Thyroid gland (tissue), 4 donors: ENCODE data around the gene RHEB. TPM values are rescaled to one million over a fixed set of nuclear protein-coding genes. Genes with fewer than 3 reads are reported as not detected.

ENCODE experiments used
- DNase-seq, 2 donors: peaks; one replicate each; pipeline ENCODE4 v3.0.0-alpha.2; 2019
- H3K27ac ChIP-seq, 3 donors: fragments of 200-600 bp; sonication (generic); 1 replicate in 2 of 3; 2 replicates in 1 of 3; pipeline ENCODE4 v1.5.1; 2016 to 2019; ENCODE audit warnings: mild to moderate bottlenecking in 1 of 3, moderate library complexity in 1 of 3
- H3K27me3 ChIP-seq: fragments of 200-600 bp; sonication (generic); one replicate; pipeline ENCODE4 v1.5.1; 2019
- H3K36me3 ChIP-seq, 2 donors: fragments of 200-600 bp; sonication (generic); one replicate each; pipeline ENCODE4 v1.5.1; 2016 to 2019
- H3K4me1 ChIP-seq, 2 donors: fragments of 200-600 bp; sonication (generic); one replicate each; pipeline ENCODE4 v1.5.1; 2017 to 2019
- H3K4me3 ChIP-seq, 3 donors: fragments of 200-600 bp; sonication (generic); replicated peaks in 1 of 3; 1 replicate in 2 of 3; 2 replicates in 1 of 3; pipeline ENCODE4 v1.5.1; 2016; ENCODE audit warnings: mild to moderate bottlenecking in 1 of 3
- H3K9me3 ChIP-seq: fragments of 200-600 bp; sonication (generic); one replicate; pipeline ENCODE4 v1.5.1; 2017
- CTCF ChIP-seq, 6 experiments: fragments of 200-600 bp in 3 of 6; fragments of 450-650 bp in 3 of 6; sonication (generic) in 3 of 6; IDR thresholded peaks; one replicate each; pipeline ENCODE4 v1.5.1; 2016 to 2019; ENCODE audit warnings: antibody characterized with exemption in 6 of 6, mild to moderate bottlenecking in 2 of 6, inconsistent platforms in 1 of 6, moderate library complexity in 1 of 6
- POLR2A ChIP-seq, 2 donors: fragments of 450-650 bp; IDR thresholded peaks; one replicate each; pipeline ENCODE4 v1.6.1; 2017; ENCODE audit warnings: antibody characterized with exemption in 2 of 2, mild to moderate bottlenecking in 2 of 2, moderate library complexity in 1 of 2
- WGBS, 2 donors: methylation state at CpG; one replicate each; pipeline ENCODE4 v1.1.5; 2017; 5-methylcytosine and 5-hydroxymethylcytosine counted together
- intact Hi-C: fragments of 100-400 bp; cut with DNase I; formaldehyde crosslinking; loops from one replicate; pipeline ENCODE4 v1.15.1; 2023
- total RNA-seq, 4 donors: library from RNA; depleted of rRNA; stranded (reverse); fragments of >200 nt; gene quantifications; one replicate each; pipeline ENCODE4 v1.2.3, GENCODE V29; 2016

Gene RHEB
- total RNA-seq, 4 donors from 2014 or later, result 88.3 to 104 (median 95.6) TPM

DNA sequence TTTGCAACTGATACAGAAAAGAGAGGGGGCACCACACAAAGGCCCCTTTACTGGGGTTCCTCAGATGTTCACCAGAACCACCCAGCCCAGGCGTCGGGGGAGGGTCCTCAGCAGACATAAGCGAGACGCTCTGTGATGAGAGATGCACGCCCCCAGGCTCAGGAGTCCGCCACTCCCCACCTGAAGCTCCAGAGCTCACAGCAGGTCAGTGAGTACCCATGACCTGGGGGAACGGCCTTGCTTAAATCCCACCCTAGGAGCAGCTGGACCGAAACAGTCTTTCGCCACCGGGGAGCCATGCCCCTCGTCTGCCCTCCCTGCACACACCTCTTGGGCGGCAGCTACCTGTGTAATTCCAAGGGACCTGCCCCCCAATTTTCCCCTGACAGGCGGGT lies 82.5 kb downstream of the RHEB start:
- Histone ChIP-seq H3K36me3 (no peaks in the 10 kb centered on the region), H3K27ac (peak overlapping the region; percentile 75 to 95 (median 92)), H3K27me3 (no peaks in the 10 kb centered on the region), H3K9me3 (no peaks in the 10 kb centered on the region), H3K4me1 (peaks cover 82 to 98% of the 10 kb centered on the region in 2 donors), H3K4me3 (no peak overlapping the region)
- intact Hi-C loops, result no loop called here
- 95 to 98% methylated on average over 13 of the region's 13 CpGs for WGBS, 2 donors
- no peak for DNase-seq
- no peak for TF ChIP-seq CTCF (IDR thresholded peaks at IDR 0.05)
- no peak for TF ChIP-seq POLR2A (IDR thresholded peaks at IDR 0.05)

- DNase-seq, result peak in 1 of 2 donors; percentile 32
- peak overlapping the region; percentile 75 to 95 (median 92) for H3K27ac ChIP-seq
- peaks cover 77 to 96% of the 10 kb centered on the region in 2 donors for H3K4me1 ChIP-seq
- no peaks in the 10 kb centered on the region for H3K36me3 ChIP-seq
- 60 to 69% methylated on average over 9 of the region's 9 CpGs for WGBS, 2 donors
- TF ChIP-seq CTCF (IDR thresholded peaks at IDR 0.05) (no peak), POLR2A (IDR thresholded peaks at IDR 0.05) (no peak)
- no peaks in the 10 kb centered on the region for H3K27me3 ChIP-seq
- no peak overlapping the region for H3K4me3 ChIP-seq
- no peaks in the 10 kb centered on the region for H3K9me3 ChIP-seq
- intact Hi-C loops, result no loop called here
Measured at GRCh38 chr7:151436446-151437158, 83.1 kb downstream of the RHEB start.

DNA sequence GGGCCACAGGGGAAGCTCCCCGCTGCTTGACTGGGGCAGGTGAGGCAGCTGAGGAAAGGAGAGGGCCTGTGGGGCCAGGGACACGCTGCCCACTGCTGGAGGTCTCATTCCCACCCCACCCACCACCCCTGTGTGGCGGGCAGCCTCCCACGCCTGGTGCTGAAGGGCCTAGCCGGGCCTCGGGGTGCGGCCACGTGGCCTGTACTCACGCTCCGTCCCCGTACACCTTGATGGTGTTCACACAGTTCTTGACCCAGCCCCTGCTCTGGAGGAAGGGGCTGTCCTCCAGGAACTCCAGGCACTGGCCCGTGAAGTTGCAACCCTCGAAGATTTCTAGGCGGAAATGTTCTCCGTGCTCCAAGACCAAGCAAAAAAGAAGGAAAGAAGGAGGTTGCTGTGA lies 83.7 kb downstream of the RHEB start:
- Histone ChIP-seq H3K4me3 (no peak overlapping the region), H3K9me3 (no peaks in the 10 kb centered on the region), H3K27me3 (no peaks in the 10 kb centered on the region), H3K4me1 (peaks cover 78 to 96% of the 10 kb centered on the region in 2 donors), H3K27ac (peak overlapping the region; percentile 75 to 95 (median 92)), H3K36me3 (no peaks in the 10 kb centered on the region)
- 41 to 66% methylated on average over 9 to 12 of the region's 15 CpGs for WGBS, 2 donors
- DNase-seq, result peak; percentile 63 to 72
- intact Hi-C loops, result no loop called here
- no peak for TF ChIP-seq POLR2A (IDR thresholded peaks at IDR 0.05)
- no peak for TF ChIP-seq CTCF (IDR thresholded peaks at IDR 0.05)

DNA sequence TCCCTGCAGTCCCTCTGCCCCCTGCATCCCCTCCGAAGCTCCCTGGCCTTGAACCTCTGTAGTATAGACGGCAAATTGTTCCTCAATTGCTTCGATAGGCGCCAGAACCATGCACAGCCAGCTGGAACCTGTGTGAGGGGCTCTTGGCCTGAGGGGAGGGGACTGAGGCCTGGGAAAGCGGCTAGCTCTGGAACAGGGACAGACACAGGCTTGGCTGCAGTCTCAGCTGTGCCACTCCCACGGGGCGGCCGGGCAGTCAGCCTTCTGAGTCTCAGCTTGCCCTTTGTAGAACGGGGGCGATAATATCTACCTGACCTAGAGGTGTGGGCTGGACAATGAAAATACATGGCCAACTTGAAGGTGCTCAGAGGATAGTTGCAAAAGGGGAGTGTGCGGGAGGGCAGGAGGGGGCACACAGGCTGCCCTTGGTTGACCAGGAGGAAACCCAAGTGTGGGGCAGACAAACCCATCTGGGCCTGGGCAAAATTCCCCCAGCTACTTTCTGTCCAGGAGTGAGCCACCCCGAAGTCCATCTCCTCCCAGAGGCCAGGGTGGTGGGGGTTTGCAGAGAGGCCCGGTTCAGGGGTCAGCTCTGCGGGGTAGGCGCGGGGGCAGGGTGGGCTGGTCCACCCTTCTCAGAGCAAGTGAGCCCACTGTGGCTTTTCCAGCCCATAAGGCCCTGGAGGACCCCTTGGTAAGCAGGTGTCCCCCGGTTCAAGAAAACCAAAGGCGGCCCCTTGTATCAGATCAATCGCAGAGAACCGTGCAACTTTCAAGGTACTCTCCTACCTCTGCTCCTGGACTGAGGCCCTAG lies 84.4 kb downstream of the RHEB start:
- no peak for TF ChIP-seq CTCF (IDR thresholded peaks at IDR 0.05)
- TF ChIP-seq POLR2A (IDR thresholded peaks at IDR 0.05), result peak in 1 of 2 donors; percentile 37
- peaks cover 78 to 96% of the 10 kb centered on the region in 2 donors for H3K4me1 ChIP-seq
- no peaks in the 10 kb centered on the region for H3K36me3 ChIP-seq
- H3K9me3 ChIP-seq, result no peaks in the 10 kb centered on the region
- WGBS, 2 donors, result 61 to 72% methylated on average over 8 to 14 of the region's 20 CpGs
- H3K4me3 ChIP-seq, result no peak overlapping the region
- intact Hi-C loops, result no loop called here
- no peaks in the 10 kb centered on the region for H3K27me3 ChIP-seq
- peak overlapping the region; percentile 75 to 95 (median 92) for H3K27ac ChIP-seq
- peak; percentile 72 to 74 for DNase-seq

DNA sequence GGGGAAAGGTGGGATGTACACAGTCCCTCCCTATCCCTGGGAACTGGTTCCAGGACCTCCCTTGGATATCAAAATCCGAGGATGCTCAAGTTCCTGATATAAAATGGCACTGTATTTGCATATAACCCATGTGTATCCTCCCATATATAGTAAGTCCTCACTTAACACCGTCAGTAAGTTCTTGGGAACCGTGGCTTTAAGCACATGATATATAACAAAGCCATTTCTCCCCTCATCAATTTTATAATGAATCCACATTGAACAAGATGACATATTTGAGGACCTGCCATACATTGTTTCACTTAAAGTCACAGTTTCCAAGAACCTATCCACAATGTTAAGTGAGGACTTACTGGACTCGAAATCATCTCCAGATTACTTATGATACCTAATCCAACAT lies 85.1 kb downstream of the RHEB start:
- Histone ChIP-seq H3K9me3 (no peaks in the 10 kb centered on the region), H3K36me3 (no peaks in the 10 kb centered on the region), H3K4me1 (peaks cover 78 to 96% of the 10 kb centered on the region in 2 donors), H3K4me3 (no peak overlapping the region), H3K27me3 (no peaks in the 10 kb centered on the region), H3K27ac (peak overlapping the region; percentile 75 to 95 (median 92))
- intact Hi-C loops, result no loop called here
- 87 to 94% methylated on average over 4 of the region's 4 CpGs for WGBS, 2 donors
- TF ChIP-seq POLR2A (IDR thresholded peaks at IDR 0.05) (no peak), CTCF (IDR thresholded peaks at IDR 0.05) (no peak)
- no peak for DNase-seq
